GM12878 (cell line): Measurements from ENCODE around the gene SLMAP. TPM values are rescaled to one million over a fixed set of nuclear protein-coding genes. Genes with fewer than 3 reads are reported as not detected.

ENCODE experiments used
- KDM1A ChIP-seq: fragments of 200-600 bp; sonication (generic); IDR thresholded peaks from 2 replicates; pipeline ENCODE4 v1.6.1; 2016; ENCODE audit warnings: borderline replicate concordance
- SIN3A ChIP-seq: IDR thresholded peaks from 2 replicates; pipeline ENCODE4 v1.6.1; 2012; ENCODE audit warnings: low read depth, low read length, improper control_type of control experiment
- TAF1 ChIP-seq: IDR thresholded peaks from 2 replicates; pipeline ENCODE4 v1.6.1; 2011; ENCODE audit warnings: mild to moderate bottlenecking, low read depth, low read length, borderline replicate concordance
- polyA plus RNA-seq, 11 experiments: library from polyadenylated mRNA; depleted of rRNA in 4 of 11; unstranded in 6 of 11; stranded (reverse) in 5 of 11; fragments of >200 nt; fragmentation: Nextera tagmentation in 4 of 11; fragmentation: Illumina TruSeq in 1 of 11; extraction: Ambion mirVana in 4 of 11; extraction: Trizol in 1 of 11; gene quantifications; 1 replicate in 1 of 11; 2 replicates in 10 of 11; pipeline versions ENCODE4 v1.2.1 to v1.2.3, GENCODE V29; 2011 to 2016; ENCODE audit warnings: inconsistent platforms in 2 of 11, missing spikeins in 2 of 11, low read depth in 1 of 11
- total RNA-seq, 4 experiments: library from RNA; depleted of rRNA in 3 of 4; stranded (reverse); fragments of >200 nt in 3 of 4; fragmentation: Illumina TruSeq in 1 of 4; extraction: Trizol in 1 of 4; gene quantifications; 2 replicates each; pipeline versions ENCODE4 v1.2.1 to v1.2.3, GENCODE V29; 2013 to 2021
- TF ChIP-seq, protein P1 (sequence below): IDR thresholded peaks from 2 replicates; pipeline ENCODE4 v1.6.1; 2011; ENCODE audit warnings: low read depth, mild to moderate bottlenecking, low read length, moderate library complexity, borderline replicate concordance; ENCODE audit errors: extremely low read depth
- TF ChIP-seq, protein P2 (sequence below): fragments of 450-650 bp; formaldehyde crosslinking; IDR thresholded peaks from 2 replicates; pipeline ENCODE4 v1.5.0; 2022; ENCODE audit warnings: mild to moderate bottlenecking, missing genetic modification characterization
- TF ChIP-seq, protein P3 (sequence below): fragments of 450-650 bp; IDR thresholded peaks from 2 replicates; pipeline ENCODE4 v1.6.1; 2017; ENCODE audit warnings: mild to moderate bottlenecking, moderate library complexity
- TF ChIP-seq, protein P4 (sequence below): IDR thresholded peaks from 2 replicates; pipeline ENCODE4 v1.6.1; 2012; ENCODE audit warnings: mild to moderate bottlenecking, low read depth, low read length

The SLMAP gene
- total and polyA plus RNA-seq, 10 of the 15 experiments (the other 5 are each of a cell fraction or from before 2014, with no cell fraction given) = 8.3 to 43.8 (median 26.4) TPM

DNA sequence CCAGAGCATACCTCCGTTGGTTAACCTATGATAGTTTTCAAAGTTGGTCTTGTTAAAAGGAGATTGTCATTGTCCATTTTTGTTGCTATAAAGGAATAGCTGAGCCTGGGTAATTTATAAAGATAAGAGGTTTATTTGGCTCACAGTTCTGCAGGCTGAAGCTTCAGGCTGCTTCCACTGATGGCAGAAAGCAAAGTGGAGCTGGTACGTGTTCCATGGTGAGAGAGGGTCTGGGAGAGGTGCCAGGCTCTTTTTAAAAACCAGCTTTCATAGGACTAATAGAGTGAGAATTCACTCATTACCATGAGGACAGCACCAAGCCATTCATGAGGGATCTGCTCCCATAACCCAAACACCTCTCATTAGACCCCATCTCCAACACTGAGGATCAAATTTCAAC is 107.3 kb downstream of the SLMAP start (continued):
- TF ChIP-seq KDM1A (no peak), SIN3A (no peak), TAF1 (no peak)
- TF ChIP-seq, protein P1, sequence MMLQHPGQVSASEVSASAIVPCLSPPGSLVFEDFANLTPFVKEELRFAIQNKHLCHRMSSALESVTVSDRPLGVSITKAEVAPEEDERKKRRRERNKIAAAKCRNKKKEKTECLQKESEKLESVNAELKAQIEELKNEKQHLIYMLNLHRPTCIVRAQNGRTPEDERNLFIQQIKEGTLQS = no peak
- TF ChIP-seq, protein P2, sequence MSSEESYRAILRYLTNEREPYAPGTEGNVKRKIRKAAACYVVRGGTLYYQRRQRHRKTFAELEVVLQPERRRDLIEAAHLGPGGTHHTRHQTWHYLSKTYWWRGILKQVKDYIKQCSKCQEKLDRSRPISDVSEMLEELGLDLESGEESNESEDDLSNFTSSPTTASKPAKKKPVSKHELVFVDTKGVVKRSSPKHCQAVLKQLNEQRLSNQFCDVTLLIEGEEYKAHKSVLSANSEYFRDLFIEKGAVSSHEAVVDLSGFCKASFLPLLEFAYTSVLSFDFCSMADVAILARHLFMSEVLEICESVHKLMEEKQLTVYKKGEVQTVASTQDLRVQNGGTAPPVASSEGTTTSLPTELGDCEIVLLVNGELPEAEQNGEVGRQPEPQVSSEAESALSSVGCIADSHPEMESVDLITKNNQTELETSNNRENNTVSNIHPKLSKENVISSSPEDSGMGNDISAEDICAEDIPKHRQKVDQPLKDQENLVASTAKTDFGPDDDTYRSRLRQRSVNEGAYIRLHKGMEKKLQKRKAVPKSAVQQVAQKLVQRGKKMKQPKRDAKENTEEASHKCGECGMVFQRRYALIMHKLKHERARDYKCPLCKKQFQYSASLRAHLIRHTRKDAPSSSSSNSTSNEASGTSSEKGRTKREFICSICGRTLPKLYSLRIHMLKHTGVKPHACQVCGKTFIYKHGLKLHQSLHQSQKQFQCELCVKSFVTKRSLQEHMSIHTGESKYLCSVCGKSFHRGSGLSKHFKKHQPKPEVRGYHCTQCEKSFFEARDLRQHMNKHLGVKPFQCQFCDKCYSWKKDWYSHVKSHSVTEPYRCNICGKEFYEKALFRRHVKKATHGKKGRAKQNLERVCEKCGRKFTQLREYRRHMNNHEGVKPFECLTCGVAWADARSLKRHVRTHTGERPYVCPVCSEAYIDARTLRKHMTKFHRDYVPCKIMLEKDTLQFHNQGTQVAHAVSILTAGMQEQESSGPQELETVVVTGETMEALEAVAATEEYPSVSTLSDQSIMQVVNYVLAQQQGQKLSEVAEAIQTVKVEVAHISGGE (CRISPR knock-in tag) = no peak
- TF ChIP-seq, protein P3, sequence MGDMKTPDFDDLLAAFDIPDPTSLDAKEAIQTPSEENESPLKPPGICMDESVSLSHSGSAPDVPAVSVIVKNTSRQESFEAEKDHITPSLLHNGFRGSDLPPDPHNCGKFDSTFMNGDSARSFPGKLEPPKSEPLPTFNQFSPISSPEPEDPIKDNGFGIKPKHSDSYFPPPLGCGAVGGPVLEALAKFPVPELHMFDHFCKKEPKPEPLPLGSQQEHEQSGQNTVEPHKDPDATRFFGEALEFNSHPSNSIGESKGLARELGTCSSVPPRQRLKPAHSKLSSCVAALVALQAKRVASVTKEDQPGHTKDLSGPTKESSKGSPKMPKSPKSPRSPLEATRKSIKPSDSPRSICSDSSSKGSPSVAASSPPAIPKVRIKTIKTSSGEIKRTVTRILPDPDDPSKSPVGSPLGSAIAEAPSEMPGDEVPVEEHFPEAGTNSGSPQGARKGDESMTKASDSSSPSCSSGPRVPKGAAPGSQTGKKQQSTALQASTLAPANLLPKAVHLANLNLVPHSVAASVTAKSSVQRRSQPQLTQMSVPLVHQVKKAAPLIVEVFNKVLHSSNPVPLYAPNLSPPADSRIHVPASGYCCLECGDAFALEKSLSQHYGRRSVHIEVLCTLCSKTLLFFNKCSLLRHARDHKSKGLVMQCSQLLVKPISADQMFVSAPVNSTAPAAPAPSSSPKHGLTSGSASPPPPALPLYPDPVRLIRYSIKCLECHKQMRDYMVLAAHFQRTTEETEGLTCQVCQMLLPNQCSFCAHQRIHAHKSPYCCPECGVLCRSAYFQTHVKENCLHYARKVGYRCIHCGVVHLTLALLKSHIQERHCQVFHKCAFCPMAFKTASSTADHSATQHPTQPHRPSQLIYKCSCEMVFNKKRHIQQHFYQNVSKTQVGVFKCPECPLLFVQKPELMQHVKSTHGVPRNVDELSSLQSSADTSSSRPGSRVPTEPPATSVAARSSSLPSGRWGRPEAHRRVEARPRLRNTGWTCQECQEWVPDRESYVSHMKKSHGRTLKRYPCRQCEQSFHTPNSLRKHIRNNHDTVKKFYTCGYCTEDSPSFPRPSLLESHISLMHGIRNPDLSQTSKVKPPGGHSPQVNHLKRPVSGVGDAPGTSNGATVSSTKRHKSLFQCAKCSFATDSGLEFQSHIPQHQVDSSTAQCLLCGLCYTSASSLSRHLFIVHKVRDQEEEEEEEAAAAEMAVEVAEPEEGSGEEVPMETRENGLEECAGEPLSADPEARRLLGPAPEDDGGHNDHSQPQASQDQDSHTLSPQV = no peak
- TF ChIP-seq, protein P4, sequence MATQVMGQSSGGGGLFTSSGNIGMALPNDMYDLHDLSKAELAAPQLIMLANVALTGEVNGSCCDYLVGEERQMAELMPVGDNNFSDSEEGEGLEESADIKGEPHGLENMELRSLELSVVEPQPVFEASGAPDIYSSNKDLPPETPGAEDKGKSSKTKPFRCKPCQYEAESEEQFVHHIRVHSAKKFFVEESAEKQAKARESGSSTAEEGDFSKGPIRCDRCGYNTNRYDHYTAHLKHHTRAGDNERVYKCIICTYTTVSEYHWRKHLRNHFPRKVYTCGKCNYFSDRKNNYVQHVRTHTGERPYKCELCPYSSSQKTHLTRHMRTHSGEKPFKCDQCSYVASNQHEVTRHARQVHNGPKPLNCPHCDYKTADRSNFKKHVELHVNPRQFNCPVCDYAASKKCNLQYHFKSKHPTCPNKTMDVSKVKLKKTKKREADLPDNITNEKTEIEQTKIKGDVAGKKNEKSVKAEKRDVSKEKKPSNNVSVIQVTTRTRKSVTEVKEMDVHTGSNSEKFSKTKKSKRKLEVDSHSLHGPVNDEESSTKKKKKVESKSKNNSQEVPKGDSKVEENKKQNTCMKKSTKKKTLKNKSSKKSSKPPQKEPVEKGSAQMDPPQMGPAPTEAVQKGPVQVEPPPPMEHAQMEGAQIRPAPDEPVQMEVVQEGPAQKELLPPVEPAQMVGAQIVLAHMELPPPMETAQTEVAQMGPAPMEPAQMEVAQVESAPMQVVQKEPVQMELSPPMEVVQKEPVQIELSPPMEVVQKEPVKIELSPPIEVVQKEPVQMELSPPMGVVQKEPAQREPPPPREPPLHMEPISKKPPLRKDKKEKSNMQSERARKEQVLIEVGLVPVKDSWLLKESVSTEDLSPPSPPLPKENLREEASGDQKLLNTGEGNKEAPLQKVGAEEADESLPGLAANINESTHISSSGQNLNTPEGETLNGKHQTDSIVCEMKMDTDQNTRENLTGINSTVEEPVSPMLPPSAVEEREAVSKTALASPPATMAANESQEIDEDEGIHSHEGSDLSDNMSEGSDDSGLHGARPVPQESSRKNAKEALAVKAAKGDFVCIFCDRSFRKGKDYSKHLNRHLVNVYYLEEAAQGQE = no peak
- TF ChIP-seq, all 136 proteins: peak for 0
